Left cardiac atrium (tissue), 4 donors: ENCODE data around the gene HAUS7. TPM values are rescaled to one million over a fixed set of nuclear protein-coding genes. Genes with fewer than 3 reads are reported as not detected.
A peak's percentile ranks its signal among the peaks of the same experiment; 100 is the strongest.

ENCODE experiments used
- ATAC-seq, 2 donors: fragments of 200-7000 bp; cut with Tn5 transposase; one replicate each; pipeline ENCODE4 v1.9.1; 2020; ENCODE audit warnings: mild to moderate bottlenecking in 2 of 2, moderate library complexity in 2 of 2
- DNase-seq: peaks from one replicate; pipeline ENCODE4 v3.0.0-alpha.2; 2020
- intact Hi-C, 2 donors: fragments of 100-400 bp; cut with DNase I; formaldehyde crosslinking; loops; one replicate each; pipeline versions ENCODE4 v1.14.1 to v1.15.1; 2022 to 2023
- total RNA-seq, 2 donors: library from RNA; stranded (reverse); fragmentation: NEBNext Ultra II Directional; extraction: Animal tissue kit (Norgen Biotek cat#: 25700); gene quantifications; one replicate each; pipeline ENCODE4 v1.2.1, GENCODE V29; 2021
- donor health status: DM: no; HTN: yes; CAD: no.
- donor health status: DM: no; HTN: yes; CAD: no; lungs with severe emphysema.
- donor health status: DM: yes; HTN: yes; CAD: no.
- donor health status: Dilated cardiomyopathy.

The HAUS7 gene
- total RNA-seq, 2 donors from 2014 or later, result 15.8 to 22.2 TPM

DNA sequence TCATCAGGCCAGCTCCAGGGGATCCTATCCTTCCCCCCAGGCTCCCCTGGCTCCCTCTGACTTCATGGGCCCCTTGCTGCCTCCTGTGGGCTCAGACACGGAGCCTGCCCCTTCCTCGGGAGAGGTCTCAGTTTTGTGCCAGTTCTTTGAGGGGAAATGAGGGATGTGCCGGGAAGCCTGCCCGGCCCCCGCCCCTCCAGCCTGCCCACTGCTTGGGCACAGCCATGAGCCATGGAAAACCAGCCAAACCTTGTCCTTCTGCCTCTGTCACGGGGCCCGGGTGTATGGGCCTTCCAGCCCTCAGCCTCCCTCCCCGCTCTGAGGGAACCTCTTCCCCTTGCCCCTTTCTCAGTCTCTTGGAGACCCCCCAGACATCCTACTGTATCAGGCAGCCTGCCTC is 31.2 kb upstream of the HAUS7 start:
- DNase-seq (no peak), ATAC-seq (no peak)
- intact Hi-C loops, result no loop called here

DNA sequence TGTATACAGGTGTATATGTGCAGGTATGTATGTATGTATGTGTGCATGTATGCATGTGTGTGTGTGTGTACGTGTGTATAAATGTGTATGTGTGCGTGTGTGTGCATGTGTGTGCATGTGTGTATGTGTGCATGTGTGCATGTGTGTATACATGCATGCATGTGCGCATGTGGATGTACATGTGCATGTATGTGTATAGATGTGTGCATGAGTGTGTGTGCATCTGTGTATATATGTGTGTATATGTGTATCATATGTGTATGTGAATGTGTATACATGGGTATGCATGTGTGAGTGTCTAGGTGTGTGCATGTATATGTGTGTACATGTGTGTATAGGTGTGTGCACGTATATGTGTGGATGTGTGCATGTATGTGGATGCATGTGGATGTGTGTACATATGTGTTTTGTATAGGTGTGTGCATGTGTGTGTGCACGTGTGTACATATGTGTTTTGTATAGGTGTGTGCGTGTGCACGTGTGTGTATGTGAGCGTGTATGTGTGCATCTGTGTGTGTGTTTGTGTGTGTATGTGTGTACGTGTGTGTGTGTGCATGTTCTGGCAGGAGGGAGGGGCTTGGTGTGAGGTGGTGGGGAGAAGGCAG is 30.4 kb upstream of the HAUS7 start:
- intact Hi-C loops, result no loop called here
- no peak for ATAC-seq

DNA sequence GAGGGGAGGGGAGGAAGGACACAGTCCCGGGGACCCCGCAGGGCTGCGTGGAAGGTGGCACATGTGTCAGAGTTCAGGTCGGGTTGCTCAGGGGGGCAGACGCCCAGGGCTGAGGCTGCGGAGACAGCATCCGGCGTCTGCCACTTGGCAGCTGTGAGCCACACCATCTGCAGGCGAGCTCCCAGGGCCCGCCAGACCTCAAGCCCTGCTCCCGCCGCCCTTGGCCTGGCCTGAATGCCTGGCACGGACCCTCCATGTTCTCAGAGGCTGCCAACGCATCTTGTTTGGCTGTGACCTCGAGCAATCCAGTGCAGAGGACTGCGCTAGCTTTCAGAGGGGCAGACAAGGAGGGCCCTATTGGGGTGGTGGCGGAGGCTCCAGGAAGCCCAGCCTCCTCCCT is 29.5 kb upstream of the HAUS7 start:
- peak; percentile 3 to 19 for ATAC-seq
- intact Hi-C loops, result no loop called here
- DNase-seq, result no peak

More for the DNA sequence above, 30.4 kb upstream of the HAUS7 start:
- DNase-seq, result no peak

DNA sequence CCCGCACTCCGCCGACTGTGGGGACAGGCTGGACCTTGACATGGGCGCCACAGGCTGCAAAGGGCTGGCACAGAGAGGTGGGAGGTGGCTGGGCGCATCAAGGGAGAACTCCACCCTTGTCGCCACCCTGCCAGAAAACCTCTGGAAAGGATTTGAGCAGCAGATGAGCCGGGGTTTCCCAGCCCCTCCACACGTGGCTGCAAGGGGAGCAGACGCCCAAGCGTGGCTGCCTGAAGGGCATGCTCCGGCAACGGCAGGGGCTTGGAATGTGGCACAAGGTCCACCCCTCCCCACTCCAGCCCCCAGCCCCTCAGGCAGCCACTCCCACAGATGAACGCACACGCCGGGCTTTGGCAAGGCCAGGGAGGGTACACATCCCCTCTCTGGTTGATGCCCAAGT is 29.0 kb upstream of the HAUS7 start:
- ATAC-seq (no peak), DNase-seq (no peak)
- intact Hi-C loops, result no loop called here

DNA sequence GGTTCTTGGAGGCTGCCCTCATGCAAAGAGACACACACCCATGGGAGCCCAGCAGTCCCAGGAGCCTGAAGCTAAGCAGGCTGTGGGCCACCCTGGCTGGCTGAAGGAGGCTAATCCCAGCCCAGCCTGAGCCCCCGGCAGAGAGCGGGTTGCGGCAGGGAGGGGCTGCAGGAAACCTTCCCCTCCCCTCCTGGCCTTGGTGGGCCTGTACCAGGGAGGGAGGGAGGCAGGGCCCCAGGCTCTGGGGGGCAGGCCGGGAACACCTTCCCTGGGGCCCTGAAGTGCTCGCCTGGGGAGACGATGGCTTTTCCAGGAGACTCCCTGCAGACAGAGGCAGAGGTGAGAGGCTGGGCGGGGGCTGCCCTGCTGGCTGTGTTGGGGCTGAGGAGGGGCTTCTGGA is 28.1 kb upstream of the HAUS7 start:
- no peak for ATAC-seq
- DNase-seq, result no peak
- intact Hi-C loops, result no loop called here

DNA sequence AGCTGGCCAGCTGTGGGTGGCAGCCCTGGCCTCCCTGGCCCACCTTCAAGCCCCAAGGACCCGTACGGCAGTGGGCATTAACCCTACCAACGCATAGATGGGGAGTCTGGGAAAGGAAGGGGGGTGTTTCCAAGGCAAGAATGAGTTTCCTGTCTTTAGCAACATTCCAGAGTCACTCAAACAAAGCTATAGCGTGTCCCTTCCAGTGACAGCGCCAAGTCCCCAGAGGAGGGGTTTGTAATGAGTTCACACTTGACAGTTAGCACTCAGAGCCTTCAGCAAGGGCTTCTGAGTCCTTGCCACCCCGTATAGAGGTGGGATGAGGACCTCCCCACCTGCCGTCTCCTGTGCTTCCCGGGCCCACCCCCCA is 26.2 kb upstream of the HAUS7 start:
- DNase-seq, result no peak
- intact Hi-C loops, result no loop called here
- ATAC-seq, result no peak

DNA sequence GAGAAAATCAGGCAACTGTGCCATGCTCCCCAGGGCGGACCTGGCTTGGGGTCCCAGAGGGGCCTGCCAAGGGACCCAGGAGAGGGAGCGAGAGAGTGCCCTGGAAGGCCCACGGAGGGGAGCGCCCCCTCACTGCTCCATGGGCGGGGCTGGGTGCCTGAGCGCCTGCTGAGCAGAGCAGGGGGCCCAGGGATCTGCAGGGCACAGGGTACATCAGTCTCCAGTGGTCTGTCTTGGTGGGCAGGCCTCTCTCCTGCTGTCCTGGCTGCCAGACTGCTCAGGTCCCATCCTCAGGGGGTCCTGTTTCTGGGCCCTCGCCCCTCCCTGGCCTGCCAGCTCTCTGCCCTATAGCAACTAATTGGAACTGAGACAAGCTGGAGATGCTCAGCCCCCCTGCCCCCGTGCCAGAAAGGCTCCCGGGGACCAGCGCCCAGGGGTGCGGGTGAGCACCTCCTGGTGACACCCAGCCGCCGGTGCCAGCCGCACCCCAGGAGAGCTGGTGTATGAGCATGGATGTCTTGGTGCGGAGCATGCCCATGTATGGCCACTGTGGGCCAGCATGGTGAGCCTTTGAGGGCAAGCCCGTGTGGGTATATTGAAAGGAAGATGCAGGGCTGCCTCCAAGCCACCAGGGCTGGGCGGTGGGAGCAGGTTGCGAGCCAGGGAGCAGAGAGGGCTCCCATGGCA is 25.7 kb upstream of the HAUS7 start:
- DNase-seq, result no peak
- ATAC-seq, result no peak
- intact Hi-C loops, result no loop called here

DNA sequence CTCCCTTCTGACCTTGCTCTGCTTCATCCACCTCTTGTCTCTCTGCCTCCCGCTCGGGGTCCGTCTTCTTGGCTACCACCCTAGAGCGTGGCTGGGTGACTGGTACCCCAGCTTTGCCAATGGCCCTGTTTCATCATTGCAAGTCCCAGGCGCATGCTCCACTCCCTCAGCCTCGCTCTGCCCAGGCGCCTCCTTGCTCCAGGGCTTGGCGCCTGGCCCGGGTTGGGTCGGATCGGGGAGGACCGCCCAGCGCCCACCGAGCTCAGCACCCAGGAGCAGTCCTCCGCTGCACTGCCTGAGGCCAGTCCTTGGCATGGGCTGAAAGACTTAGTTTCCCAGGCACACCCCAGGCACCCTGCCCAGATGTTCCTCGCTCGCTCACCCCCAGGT is 25.0 kb upstream of the HAUS7 start:
- DNase-seq (peak; percentile 61), ATAC-seq (peak; percentile 14 to 46)
- intact Hi-C loops, result no loop called here

DNA sequence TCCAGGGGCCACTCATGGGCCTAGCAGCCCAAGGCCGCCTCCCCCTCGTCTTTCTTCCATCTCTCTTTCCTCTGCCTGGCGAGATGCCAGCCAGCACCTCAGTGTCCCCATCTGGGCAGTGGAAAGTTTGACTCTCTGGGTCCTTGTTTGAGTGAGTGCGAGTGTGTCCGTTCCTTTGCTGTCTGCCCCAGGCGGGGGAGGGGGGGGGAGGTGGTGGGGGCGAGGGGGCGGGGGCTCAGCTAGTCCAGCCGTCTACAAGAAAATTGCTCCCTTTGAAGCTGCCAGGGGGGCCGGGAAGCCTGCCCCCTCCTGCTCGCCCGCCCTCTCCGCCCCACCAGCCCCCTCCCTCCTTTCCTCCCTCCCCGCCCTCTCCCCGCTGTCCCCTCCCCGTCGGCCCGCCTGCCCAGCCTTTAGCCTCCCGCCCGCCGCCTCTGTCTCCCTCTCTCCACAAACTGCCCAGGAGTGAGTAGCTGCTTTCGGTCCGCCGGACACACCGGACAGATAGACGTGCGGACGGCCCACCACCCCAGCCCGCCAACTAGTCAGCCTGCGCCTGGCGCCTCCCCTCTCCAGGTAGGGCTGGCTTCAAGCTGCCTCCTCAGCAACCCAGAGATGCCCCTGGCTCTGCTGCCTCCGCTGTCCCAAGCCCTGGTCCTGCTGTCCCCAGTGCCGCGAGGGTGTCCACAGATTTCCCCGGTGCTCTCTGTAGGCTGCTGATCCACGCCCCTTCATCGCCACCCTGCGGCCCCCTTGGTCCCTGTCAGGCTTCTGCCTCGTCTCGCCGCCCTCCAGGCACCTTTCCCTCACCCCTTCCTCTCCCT is 24.4 kb upstream of the HAUS7 start, which contains the start of gene BGN:
TSS of gene BGN (plus strand) at position 440 of the 821 bp plus-strand sequence. CDS start 9,652 bp downstream, outside the sequence.
- intact Hi-C loops, result no loop called here
- ATAC-seq, result peak; percentile 51 to 60
- peak; percentile 62 for DNase-seq

DNA sequence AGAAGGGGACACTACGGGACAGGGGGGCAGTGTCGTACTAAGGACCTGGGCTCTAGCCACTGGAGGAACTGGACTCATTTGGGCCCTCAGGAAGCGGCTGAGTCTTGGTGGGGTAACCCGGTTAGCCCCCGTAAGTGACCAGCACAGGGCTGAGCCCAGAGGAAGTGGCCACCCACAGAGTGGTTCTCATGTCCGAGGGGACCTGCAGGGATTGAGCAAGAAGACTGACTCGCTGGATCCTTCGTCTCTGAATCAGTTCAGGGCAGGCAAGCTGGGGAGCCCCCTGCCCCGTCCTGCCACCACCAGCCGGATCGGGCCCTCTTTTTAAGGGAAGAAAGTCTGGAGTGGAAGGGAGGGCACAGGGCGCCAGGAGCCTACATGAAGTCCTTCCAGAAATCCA is 23.7 kb upstream of the HAUS7 start:
- DNase-seq (no peak), ATAC-seq (no peak)
- intact Hi-C loops, result no loop called here

DNA sequence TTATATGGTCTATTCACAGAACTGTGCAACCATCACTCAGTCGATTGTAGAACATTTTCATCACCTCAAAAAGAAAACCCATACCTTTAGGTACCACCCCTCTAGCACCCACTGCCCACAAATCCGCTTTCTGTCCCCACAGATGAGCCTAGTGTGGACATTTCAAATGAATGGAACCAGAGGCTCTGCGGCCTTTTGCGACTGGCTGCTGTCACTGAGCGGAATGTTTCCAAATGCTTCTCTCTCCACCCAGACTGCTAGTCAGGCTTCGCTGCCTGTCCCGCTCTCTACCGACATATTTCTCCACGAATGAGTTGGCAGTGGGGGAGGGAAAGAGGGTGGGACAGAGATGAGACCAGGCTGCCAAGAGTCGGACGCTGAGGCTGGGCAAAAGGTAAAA is 22.7 kb upstream of the HAUS7 start:
- intact Hi-C loops, result no loop called here
- DNase-seq, result no peak
- ATAC-seq, result no peak

DNA sequence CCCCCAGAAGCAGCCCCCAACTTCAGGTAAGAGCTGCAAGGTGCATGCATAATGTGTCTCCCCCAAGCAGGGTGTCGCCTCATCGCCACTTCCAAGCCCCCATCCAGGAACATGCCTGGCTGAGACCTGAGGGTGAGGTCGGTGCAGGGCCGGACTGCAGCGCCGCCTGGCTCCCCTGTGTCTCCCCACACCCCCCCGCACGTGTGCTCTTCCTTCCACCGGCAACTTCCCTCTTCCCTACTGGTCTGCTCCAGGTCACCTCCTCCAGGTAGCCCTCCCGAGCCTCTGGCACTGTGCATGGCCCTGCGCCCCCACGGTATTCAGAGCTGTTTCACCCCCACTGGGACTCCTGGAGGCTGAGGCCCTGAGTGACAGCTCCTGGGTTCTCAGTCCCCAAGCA is 22.2 kb upstream of the HAUS7 start:
- DNase-seq, result no peak
- no peak for ATAC-seq
- intact Hi-C loops, result no loop called here

DNA sequence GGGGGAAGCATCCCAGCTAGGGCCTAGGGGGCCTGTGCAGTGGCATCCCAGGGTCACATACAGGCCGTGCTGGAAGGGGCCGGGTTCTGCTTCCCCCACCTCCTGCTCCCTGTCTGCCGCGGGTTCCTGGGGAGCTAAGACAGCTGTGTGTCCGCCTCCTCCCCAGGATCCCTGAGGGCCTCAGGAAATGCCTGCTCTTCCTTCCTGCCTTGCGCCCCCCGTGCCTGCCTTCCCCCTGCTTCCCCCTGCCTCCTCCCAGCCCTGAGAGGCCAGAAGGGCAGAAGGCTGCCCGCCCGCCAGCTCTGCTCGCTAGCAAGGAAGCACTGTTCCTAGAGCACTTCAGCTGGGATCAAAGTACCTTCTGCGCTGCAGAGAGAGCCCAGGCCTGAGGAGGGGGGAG is 21.5 kb upstream of the HAUS7 start:
- intact Hi-C loops, result no loop called here
- DNase-seq (no peak), ATAC-seq (no peak)

DNA sequence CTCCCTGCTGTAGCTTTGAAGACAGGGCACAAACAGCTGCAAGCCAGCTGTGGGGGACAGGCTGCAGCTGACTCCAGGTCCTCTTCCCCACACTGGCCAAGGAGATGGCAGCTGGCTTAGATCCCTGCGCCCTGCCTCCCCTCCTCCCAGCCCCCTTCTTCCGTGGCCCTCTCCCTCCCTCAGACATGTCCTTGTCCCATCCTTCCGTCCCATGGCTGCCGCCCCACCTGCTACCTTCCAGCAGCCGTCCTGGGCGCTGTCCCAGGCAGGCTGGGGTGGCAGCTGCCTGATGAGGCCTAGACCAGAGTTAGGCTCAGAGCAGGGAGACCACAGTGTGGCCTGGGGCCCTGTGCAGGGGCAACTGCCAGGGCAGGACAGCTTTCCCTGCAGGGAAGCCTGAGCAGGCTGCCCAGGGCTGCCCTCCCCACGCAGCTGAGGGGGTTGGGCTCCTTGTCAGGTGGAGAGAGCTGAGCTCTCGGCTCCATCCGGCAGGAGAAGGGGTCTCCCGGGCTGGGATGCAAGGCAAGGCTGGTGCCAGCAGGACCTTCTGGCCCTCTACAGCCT is 21.1 kb upstream of the HAUS7 start:
- ATAC-seq, result no peak
- intact Hi-C loops, result no loop called here

DNA sequence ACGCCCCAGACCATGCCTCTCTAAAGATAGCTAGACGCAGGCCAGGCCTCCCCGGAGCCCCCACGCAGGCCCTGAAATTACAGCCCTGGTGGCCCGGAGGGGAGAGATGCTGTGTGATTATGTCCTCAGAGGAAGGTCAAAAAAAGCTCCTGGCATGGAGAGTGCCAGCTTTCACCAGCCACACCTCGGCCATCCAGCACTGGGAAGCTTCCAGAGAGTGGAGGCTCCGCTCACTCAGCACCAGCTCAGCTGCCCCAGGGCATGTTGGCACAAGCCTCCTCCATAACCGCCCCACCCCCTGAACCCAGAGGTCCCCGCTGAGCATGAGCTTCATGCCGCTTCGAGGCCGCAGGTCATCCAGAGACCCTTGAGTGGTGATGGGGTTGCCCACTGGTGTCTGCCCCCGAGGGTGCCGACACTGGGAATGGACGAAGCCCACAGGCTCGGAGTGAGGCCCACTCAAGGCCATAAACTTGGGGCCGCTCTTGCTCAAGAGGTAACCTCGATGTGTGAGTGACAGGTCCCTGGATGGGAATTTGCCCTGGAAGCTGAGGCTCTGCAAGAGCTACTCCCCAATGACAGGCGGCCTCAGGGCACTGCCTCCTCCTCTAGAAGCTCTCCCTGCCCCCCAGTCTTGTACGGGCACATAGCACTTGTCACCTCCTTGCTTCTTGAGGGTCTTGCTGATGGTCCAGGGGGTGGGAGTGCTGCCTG is 20.0 kb upstream of the HAUS7 start:
- ATAC-seq, result no peak
- no peak for DNase-seq
- intact Hi-C loops, result no loop called here

More for the DNA sequence above, 21.1 kb upstream of the HAUS7 start:
- DNase-seq, result no peak

DNA sequence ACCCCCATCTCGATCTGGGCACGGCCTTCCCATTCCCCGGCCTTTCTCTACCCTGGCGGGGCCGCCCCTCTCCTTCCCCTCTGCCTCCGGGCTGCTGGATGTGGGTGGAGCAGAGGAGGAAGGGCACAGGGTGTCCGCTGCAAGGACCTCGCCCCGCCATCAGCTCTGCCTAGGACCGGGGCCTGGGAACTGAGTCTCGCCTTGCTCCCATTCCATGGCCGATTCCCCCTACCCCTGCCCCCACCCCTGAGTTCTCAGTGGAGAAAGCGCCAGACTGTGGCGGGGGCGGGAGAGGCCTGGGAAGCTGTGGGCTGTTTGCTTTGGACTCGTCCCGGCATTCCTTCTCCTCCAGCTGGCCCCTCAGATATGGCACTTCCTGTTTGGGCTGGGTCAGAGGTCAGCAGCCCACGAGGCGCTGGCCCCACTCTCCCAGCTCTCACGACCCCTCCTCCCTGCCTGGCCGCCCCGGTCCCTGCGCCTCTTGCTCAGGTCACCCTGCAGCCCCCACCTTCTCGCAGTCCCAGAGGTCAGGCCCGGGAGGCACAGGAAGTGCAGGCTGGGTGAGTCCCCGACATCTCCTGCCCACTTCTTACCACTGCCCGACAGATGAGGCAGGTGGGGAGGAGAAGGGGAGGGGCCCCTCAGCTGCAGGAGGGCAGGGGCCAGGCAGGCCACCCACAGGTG is 18.0 kb upstream of the HAUS7 start:
- DNase-seq, result peak; percentile 78
- ATAC-seq, result peak; percentile 70 to 79
- intact Hi-C loops, result no loop called here

DNA sequence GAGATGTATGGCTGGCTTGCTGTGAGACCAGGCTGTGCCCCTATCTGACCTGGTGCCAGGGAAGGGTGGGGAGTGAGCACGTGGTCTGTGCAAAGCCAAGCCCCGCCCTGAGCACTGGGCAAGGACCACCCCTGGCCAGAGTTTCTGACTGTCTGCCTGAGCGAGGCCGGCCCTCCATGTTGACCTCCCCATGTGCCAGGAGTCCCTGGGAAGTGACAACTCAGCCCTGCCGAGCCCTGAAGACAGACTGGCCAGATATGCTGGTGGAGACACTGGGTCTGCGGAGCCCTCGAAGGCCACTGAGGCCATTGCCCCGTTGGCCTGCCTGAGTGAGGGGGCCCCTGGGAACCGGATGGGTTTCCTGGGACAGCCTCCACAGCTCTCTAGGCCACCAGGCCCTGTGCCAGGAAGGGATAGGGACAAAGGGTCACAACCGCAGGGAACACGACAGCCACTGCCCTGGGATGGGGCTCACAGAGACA is 17.3 kb upstream of the HAUS7 start:
- DNase-seq (peak; percentile 62), ATAC-seq (peak; percentile 34 to 37)
- intact Hi-C loops, result no loop called here

DNA sequence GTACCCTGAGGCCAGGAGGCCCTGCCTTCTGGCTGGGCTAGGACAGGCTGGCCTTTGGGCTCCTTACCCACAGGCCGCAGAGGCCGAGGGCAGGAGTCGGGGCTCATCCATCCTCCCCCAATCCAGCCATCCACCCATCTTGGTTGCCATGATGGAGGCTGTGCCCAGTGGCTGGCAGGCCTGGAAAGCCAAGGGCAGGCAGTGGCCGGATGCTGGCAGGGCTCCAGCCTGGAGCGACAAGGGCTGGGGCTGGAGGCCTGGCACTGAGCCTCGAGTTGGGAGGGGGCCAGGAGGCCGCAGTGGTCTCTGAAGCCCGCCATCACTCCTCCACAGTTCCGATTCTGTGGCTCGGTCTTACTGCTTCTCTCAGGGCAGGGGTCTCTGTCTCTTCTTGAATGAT is 15.8 kb upstream of the HAUS7 start:
- DNase-seq (no peak), ATAC-seq (no peak)
- intact Hi-C loops, result no loop called here
